HuH-7 (cell line): ENCODE results near the gene FMN1.

Experiments used
- DNase-seq: peaks from one replicate; pipeline ENCODE4 v3.0.0; 2011; ENCODE audit warnings: low spot score

FMN1 gene

DNA sequence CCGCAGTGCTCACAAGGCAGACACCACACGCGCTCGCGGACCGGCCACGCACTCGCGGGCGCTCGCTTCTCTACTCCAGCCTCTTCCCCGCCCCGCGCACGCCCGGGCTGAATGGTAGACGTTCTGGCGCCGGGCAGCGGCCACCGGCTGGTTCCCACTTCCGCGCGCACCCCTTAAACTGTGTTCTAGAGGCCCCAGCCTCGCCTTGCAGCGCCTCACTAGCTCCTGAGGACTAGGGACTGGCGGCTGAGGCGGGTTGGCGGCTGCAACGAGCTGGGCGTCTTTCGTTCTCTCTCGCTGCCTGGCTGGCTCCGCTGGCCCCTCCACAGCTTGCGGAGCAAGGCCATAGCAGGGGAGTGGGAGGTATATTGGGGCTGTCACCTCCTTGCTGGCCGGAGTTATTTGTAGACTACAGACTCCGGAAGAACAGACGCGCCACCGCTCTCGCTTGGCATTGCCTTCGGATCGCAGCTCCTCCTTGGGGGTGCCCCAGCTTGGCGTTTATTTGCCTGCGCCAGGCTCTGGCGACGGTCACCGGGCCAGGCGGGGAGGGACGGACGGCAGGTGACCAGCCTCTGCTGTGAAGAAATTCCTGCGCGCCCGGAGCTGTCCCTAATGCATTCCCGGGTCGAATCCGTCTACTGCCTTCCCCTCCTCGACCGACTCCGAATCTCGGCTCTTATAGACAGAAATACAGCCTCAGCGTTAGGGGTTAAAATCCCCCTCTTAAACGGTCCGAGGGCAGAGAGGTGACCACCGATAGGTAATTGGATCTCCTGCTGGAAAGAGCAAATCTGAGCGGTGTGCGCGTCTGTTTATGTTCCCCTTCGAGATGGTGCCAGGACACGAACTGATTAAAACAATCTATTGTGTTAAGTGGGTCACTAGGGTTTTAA, 475.4 kb downstream of the FMN1 start:
- DNase-seq: no peak

DNA sequence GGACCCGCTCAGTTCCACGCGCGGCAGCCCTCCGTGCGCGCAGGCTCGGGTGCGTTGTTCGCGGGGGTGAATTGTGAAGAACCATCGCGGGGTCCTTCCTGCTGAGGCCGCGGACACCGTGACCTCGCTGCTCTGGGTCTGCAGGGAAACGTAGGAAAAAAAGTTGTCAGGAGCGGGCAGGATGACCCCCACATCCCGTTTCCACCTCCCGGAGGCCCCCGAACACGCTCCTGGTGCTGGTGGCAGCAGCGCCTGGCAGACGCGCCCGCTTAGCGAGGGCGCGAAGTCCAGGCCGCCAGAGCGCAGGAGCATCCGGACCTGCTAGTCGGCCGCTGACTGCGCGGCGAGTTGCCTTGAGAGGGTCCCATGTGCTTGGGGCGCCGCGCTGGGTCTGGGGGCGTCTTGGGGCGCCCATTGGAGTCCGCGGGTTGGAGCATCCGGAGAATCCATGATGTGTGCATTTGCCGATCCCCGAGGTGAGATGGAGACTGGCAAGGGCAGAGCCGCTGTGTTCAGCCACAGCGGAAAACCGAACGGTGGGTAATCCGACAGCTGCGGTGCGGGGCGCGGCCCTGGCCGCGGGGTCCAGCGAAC, 476.2 kb downstream of the FMN1 start:
- no peak for DNase-seq

DNA sequence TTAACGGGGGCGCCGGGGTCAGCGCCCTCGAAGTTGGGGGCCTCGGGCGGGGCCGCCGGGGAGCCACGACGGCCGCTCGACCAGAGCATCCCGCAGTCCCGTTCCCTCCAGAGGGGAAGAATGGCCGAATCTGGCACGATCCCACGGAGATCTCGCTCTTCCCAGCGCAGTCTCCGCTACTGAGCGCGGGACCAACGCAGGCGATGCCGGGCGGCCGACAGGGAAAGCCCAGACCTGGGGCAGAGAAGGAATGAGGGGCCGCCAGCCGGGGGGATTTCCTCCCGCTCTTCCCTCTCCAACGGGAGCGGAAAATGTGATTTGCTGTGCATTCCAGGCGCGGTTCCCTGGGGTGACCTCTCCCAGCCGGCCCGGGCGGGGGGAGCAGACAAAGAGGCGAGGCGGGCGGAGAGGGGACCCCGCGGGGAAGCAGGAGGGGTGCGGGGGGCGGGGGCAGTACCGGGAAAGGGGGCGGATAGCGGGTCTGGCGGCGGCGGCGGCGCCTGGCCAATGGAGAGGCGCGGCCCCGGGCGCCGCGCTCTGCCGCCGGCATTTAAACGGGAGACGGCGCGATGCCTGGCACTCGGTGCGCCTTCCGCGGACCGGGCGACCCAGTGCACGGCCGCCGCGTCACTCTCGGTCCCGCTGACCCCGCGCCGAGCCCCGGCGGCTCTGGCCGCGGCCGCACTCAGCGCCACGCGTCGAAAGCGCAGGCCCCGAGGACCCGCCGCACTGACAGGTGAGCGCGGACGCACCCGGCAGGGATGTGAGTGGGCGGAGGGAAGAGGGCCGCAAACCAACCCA, 476.9 kb downstream of the FMN1 start, which contains the start of gene GREM1:
Gene GREM1 (plus strand): TSS at position 579 of the 801 bp plus-strand sequence. CDS start 12,687 bp downstream, outside the sequence.
- no peak for DNase-seq

DNA sequence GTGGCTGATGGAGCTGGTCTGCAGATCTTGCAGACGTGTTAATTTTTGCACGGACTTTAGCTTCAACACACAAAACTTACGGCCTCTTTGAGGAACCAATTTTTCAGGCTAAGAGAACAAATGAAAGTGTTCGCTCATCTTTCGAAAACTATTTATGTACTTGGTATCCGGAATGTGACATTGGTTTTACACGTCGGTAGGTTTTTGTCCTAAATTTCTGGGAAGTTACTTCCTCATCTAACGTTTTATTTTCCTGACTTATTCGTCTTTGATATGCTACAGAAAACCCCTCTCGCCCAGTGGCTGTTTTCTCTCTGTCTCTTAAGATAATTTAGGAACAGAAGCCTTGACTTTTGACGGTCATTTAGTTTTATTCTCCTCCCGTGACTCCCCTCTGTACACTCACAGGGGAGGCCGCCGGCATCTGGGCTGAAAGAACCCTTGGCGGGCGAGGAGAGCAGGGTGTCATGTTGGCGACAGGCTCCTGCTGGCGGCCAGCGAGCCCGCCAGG, 477.5 kb downstream of the FMN1 start:
- DNase-seq: no peak

DNA sequence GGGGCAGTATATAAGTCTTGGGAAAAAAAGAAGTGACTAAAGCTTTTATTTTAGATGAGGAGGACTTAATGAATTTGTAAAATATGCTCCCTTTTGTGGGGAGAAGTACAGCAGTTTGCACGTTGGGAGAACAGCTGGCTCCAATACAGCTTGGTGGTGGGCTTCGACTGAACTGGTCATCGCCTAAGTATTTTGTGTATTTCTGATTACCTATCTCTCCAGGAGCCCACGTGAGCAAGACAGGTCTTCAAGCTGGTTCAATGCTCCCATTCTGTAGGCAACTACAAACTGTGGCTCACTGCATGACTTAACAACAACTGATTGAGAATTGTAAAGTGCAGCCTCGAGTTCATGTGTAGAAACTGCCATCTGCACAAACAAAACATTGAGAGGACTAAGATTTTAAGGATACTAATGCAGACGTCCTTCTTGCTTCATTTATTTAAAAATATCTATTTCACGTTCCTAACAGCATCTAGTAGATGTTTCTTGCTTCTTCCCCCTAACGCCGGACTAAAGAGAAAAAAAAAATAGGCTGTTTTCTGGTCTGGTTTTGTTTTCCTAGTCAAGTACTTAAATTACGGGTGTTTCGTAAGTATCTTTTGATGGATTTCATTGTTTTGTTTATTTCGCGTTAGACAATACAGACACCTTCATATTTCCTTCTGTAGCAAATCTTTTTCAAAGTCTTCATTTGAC, 478.1 kb downstream of the FMN1 start:
- no peak for DNase-seq
